H4 (cell line): Measurements from ENCODE around the gene ZNF446. TPM values are rescaled to one million over a fixed set of nuclear protein-coding genes. Genes with fewer than 3 reads are reported as not detected.
"Not testable (repeated sequence)": the region's sequence is repeated elsewhere in the genome, so short reads cannot be mapped to it uniquely, and the experiment has no call there.

Source experiments
- DNase-seq: peaks from one replicate; pipeline ENCODE4 v3.0.0-alpha.2; 2015; ENCODE audit warnings: low spot score
- total RNA-seq: library from RNA; depleted of rRNA; stranded (reverse); fragments of >200 nt; shearing (Covaris generic); gene quantifications from 2 replicates; pipeline ENCODE4 v1.2.3, GENCODE V29; 2014

The ZNF446 gene
- total RNA-seq, 1 experiment from 2014 or later, result 9.8 TPM

- peak; percentile 99 for DNase-seq
Measured at GRCh38 chr19:58499021-58499927, 23.1 kb downstream of the ZNF446 start.

GRCh38 chr19:58500242-58500641 is 24.1 kb downstream of the ZNF446 start:
- no peak for DNase-seq

DNA sequence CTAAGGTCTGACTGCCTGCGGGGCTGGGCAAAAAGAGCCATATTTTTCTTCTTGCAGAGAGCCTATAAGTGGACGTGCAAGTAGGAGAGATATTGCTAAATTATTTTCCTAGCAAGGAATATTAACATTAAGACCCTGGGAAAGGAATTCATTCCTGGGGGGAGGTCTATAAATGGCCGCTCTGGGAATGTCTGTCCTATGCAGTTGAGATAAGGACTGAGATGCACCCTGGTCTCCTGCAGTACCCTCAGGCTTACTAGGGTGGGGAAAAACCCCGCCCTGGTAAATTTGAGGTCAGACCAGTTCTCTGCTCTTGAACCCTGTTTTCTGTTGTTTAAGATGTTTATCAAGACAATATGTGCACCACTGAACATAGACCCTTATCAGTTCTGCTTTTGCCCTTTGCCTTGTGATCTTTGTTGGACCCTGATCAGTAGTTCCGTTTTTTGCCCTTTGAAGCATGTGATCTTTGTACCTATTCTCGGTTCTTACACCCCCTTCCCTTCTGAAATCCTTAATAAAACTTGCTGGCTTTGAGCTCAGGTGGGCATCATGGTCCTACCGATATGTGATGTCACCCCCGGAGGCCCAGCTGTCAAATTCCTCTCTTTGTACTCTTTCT is 31.6 kb downstream of the ZNF446 start:
- not testable (repeated sequence) for DNase-seq

GRCh38 chr19:58509731-58510083 is 33.6 kb downstream of the ZNF446 start:
- no peak for DNase-seq

GRCh38 chr19:58510084-58510862 is 34.1 kb downstream of the ZNF446 start:
- no peak for DNase-seq

DNA sequence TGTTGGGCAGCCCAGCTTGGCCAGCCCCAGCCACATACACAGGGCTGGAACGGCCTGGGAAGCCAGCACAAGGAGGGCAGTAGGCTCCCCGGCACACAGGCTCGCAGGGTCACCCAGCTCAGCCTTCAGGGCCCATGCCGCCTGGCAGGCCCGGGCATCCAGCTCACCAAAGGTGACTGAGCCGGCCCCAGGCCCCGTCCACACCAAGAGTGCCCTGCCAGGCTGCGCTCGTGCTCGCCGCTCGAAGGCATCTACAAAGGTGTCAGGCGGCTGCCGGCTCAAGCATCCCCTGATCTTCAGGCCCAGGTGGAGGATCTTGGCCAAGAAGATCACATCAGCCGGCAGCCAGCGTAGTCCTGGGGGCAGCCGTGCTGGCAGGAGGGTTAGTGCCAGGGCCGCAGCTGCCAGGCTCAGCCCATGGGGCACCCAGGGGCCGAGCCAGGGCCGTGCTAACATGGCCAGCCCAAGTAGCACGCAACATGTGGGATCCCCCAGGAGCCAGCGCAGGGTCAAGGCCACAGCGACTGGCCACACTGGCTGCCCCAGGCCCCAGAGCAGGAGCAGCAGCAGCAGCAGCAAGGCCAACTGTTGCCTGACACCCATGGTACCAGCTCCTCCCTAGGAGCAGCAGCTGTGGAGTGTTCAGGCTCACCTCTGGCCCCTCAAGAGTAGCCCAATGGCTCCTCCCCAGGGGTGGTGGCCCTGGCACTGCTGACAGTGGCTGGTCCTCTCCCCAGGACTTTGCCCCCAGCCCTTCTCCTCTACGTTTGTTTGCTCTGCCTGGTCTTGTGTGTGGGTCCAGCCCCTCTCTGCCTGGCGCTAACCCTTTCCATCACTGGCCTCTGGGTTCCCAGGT is 35.4 kb downstream of the ZNF446 start, which contains the start of gene SLC27A5:
TSS of gene SLC27A5 (minus strand) at position 640 of the 856 bp plus-strand sequence. CDS start at position 603, 37 bp downstream.
- no peak for DNase-seq

GRCh38 chr19:58513213-58513693 is 37.1 kb downstream of the ZNF446 start:
- DNase-seq, result no peak

- no peak for DNase-seq
Measured at GRCh38 chr19:58513694-58514563, 37.8 kb downstream of the ZNF446 start.

- DNase-seq, result no peak
Measured at GRCh38 chr19:58514564-58515022, 38.4 kb downstream of the ZNF446 start.

GRCh38 chr19:58515259-58515658 is 39.1 kb downstream of the ZNF446 start:
- DNase-seq, result no peak

DNA sequence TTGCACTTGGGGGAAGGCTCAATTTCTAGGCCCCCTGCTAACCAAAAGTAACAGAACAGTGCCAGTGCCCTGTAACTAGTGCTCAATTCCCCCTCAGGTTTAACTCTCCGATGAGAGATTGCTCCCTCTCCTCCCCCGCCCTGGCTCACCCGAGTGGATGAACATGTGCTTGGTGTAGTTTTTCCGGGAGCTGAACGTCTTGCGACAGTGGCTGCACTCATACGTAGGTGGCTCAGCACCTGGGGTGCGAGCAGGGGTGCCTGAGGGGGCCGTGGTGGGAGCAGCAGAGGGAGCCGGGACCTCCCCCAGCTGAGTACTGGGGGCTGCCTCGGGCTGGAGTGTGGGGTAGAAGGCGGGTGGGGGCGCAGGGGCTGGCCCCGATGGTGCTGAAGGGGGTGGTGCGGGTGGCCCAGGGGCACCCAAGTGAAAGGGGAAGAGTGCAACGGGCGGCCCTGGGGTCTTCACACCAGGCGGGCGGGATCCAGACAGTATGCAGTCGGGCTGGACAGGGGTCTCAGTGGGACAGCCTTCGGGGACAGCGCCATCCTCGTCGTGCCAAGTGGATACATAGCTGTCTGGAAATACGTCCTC is 40.2 kb downstream of the ZNF446 start:
- DNase-seq, result no peak

- DNase-seq, result no peak
Measured at GRCh38 chr19:58516964-58517833, 41.0 kb downstream of the ZNF446 start.

- no peak for DNase-seq
Measured at GRCh38 chr19:58518256-58519086, 42.3 kb downstream of the ZNF446 start.

- DNase-seq, result peak; percentile 71
Measured at GRCh38 chr19:58519087-58519354, 42.9 kb downstream of the ZNF446 start.

- peak; percentile 97 for DNase-seq
Measured at GRCh38 chr19:58519355-58520256, 43.5 kb downstream of the ZNF446 start, which contains the start of gene ZBTB45. Gene ZBTB45 (minus strand): TSS chr19:58519810. CDS start chr19:58517673, 2,137 bp downstream.

DNA sequence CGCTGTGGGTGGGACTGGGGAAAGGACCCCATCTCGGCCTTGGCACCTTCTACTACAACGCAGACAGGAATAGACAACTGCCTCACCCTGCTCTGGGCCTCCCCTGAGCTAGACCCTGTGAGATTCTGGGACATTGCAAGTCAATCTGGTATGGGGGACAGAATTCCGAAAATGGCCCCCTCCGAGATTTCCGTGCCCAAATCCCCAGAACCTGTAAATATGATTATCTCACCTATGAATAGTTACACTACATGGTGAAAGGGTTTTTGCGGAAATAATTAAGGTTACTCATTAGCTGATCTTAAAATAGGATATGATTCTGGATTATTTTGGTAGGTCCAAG is 44.1 kb downstream of the ZNF446 start:
- DNase-seq, result no peak

GRCh38 chr19:58521651-58522050 is 45.5 kb downstream of the ZNF446 start:
- DNase-seq, result no peak
